DOHH2 (cell line): ENCODE data around the gene ELAVL3.

Source experiments
- EZH2phosphoT487 ChIP-seq: fragments of 200-600 bp; sonication (generic); IDR thresholded peaks from 2 replicates; pipeline ENCODE4 v1.6.1; 2017; ENCODE audit warnings: borderline replicate concordance, mild to moderate bottlenecking, antibody characterized with exemption, low read length, moderate library complexity, mixed read lengths
- TF ChIP-seq, protein P1 (sequence below): fragments of 200-600 bp; sonication (generic); IDR thresholded peaks from one replicate; pipeline ENCODE4 v1.5.1; 2014; ENCODE audit warnings: antibody characterized with exemption, mild to moderate bottlenecking, low read depth, low read length; ENCODE audit not compliant: poor library complexity, severe bottlenecking

DNA sequence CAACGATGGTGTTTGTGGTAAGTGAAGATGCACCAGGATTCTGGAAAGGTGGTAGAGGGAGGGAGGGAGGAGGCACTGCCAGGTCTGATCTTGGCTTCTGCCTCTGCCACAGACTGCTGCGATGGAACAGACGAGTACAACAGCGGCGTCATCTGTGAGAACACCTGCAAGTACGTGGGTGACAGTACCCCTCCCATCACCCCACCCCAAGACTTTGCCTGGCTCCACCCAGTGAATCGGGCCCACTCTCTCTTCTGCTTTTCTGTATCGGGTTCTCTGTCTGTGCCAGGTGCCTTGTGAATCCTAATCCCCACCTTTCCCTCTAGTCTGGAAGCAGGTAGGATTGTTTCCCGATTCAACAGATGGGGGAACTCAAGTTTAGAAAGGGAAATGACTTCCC, 42.9 kb downstream of the ELAVL3 start:
- TF ChIP-seq, protein P1, sequence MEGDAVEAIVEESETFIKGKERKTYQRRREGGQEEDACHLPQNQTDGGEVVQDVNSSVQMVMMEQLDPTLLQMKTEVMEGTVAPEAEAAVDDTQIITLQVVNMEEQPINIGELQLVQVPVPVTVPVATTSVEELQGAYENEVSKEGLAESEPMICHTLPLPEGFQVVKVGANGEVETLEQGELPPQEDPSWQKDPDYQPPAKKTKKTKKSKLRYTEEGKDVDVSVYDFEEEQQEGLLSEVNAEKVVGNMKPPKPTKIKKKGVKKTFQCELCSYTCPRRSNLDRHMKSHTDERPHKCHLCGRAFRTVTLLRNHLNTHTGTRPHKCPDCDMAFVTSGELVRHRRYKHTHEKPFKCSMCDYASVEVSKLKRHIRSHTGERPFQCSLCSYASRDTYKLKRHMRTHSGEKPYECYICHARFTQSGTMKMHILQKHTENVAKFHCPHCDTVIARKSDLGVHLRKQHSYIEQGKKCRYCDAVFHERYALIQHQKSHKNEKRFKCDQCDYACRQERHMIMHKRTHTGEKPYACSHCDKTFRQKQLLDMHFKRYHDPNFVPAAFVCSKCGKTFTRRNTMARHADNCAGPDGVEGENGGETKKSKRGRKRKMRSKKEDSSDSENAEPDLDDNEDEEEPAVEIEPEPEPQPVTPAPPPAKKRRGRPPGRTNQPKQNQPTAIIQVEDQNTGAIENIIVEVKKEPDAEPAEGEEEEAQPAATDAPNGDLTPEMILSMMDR, result no peak
- no peak for TF ChIP-seq EZH2phosphoT487
